Pulmonary artery endothelial cell (primary cell): Measurements from ENCODE around the gene ADAMTS6. TPM values are rescaled to one million over a fixed set of nuclear protein-coding genes. Genes with fewer than 3 reads are reported as not detected.
"Not testable (repeated sequence)": the region's sequence is repeated elsewhere in the genome, so short reads cannot be mapped to it uniquely, and the experiment has no call there.

Experiments used
- DNase-seq: peaks from one replicate; pipeline ENCODE4 v3.0.0-alpha.2; 2011; ENCODE audit warnings: low read depth, low spot score
- total RNA-seq: library from RNA; depleted of rRNA; stranded (reverse); fragments of >200 nt; gene quantifications from 2 replicates; pipeline ENCODE4 v1.2.3, GENCODE V29; 2014

Gene ADAMTS6
- total RNA-seq: 73.1 and 117 TPM in 2 replicates

- DNase-seq: peak; percentile 84
Observed at GRCh38 chr5:65481635-65482295, at the start of gene ADAMTS6. TSS of gene ADAMTS6 (minus strand) at chr5:65481920. CDS start at chr5:65473673, 8,247 bp downstream.

- no peak for DNase-seq
Observed at GRCh38 chr5:65530904-65531303, 49.2 kb upstream of the ADAMTS6 start.

GRCh38 chr5:65525726-65526125 is 44.0 kb upstream of the ADAMTS6 start:
- DNase-seq: no peak

- no peak for DNase-seq
Observed at GRCh38 chr5:65512170-65512937, 30.6 kb upstream of the ADAMTS6 start.

GRCh38 chr5:65508978-65509377 is 27.3 kb upstream of the ADAMTS6 start:
- no peak for DNase-seq

- DNase-seq: no peak
Observed at GRCh38 chr5:65506961-65507360, 25.2 kb upstream of the ADAMTS6 start.

GRCh38 chr5:65489119-65489518 is 7.4 kb upstream of the ADAMTS6 start:
- no peak for DNase-seq

GRCh38 chr5:65488038-65488687 is 6.4 kb upstream of the ADAMTS6 start:
- DNase-seq: not testable (repeated sequence)

- not testable (repeated sequence) for DNase-seq
Observed at GRCh38 chr5:65486803-65487202, 5.1 kb upstream of the ADAMTS6 start.

- no peak for DNase-seq
Observed at GRCh38 chr5:65485405-65485804, 3.7 kb upstream of the ADAMTS6 start.

GRCh38 chr5:65483546-65484346 is 2.0 kb upstream of the ADAMTS6 start:
- no peak for DNase-seq

- no peak for DNase-seq
Observed at GRCh38 chr5:65482736-65483545, 1.2 kb upstream of the ADAMTS6 start.

GRCh38 chr5:65482296-65482735 is 596 bp upstream of the ADAMTS6 start:
- no peak for DNase-seq

- no peak for DNase-seq
Observed at GRCh38 chr5:65481171-65481581, 544 bp downstream of the ADAMTS6 start.

- no peak for DNase-seq
Observed at GRCh38 chr5:65480306-65480865, 1.3 kb downstream of the ADAMTS6 start.

- no peak for DNase-seq
Observed at GRCh38 chr5:65479527-65479926, 2.2 kb downstream of the ADAMTS6 start.

- DNase-seq: no peak
Observed at GRCh38 chr5:65478336-65478735, 3.4 kb downstream of the ADAMTS6 start.

GRCh38 chr5:65475895-65476294 is 5.8 kb downstream of the ADAMTS6 start:
- DNase-seq: no peak

- no peak for DNase-seq
Observed at GRCh38 chr5:65475336-65475735, 6.4 kb downstream of the ADAMTS6 start.

GRCh38 chr5:65474130-65474711 is 7.5 kb downstream of the ADAMTS6 start:
- no peak for DNase-seq
